Erythroblast (primary cell): ENCODE results near the gene S1PR1.

Experiments
- GATA1 ChIP-seq: IDR thresholded peaks from 2 replicates; pipeline ENCODE4 v1.6.1; 2011; ENCODE audit warnings: low read depth, mild to moderate bottlenecking, control low read depth, low read length, moderate library complexity
- POLR2A ChIP-seq: IDR thresholded peaks from 2 replicates; pipeline ENCODE4 v1.6.1; 2011; ENCODE audit warnings: mild to moderate bottlenecking, low read length

- no peak for TF ChIP-seq POLR2A
- TF ChIP-seq GATA1, result no peak
Measured at GRCh38 chr1:101280942-101281654, 44.3 kb downstream of the S1PR1 start.
